Measurements from ENCODE around the gene ECE1. TPM values are rescaled to one million over a fixed set of nuclear protein-coding genes. Genes with fewer than 3 reads are reported as not detected.

ECE1 gene
- total and polyA plus RNA-seq, 2 of the 4 experiments (the other 2 are of a cell fraction), result 61.8 to 124 TPM

DNA sequence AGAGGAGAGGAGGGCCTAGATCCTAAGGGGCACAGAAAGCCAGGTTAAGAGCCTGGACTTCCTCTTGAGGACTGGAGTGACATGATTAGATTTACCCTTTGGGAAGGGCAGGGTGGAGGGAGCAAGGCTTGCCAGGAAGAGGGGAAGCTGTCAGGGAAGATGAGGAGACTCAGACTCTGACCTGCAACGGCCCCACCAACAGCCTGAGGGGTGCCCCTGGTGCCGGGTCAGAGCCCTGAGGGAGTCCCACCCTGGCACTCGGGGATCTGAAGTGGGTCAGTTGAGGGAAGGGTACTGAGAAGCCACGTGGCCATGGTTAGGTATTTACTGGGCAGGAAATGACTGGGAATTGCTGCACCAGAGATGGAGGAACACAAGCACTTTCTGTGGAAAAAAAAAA lies 9.8 kb downstream of the ECE1 start:
- H3K4me3 ChIP-seq (ENCODE audit: insufficient read depth, low read depth, low read length), result no peak overlapping the region
- no peak overlapping the region for H2AFZ ChIP-seq (replicated peaks; ENCODE audit: low read length, poor library complexity)
- H2AK5ac ChIP-seq (ENCODE audit: low read depth, low read length), result peak overlapping the region; percentile 96
- H3K9me3 ChIP-seq (ENCODE audit: control insufficient read depth, insufficient read depth, low read length), result no peaks in the 10 kb centered on the region
- ATAC-seq (ENCODE audit: low read depth) (no peak), DNase-seq (no peak)
- H3K23ac ChIP-seq (ENCODE audit: low read depth, low read length), result peak overlapping the region; percentile 40
- in situ Hi-C loops (cut with MboI; ENCODE audit: low sequenced_read_pairs) (no loop called here), intact Hi-C loops (cut with micrococcal nuclease) (no loop called here), dilution Hi-C loops (cut with HindIII; ENCODE audit: low sequenced_read_pairs, unreplicated experiment) (no loop called here)
- H3K27ac ChIP-seq (ENCODE audit: insufficient read depth, low read length), result peak overlapping the region; percentile 59
- WGBS, 2 experiments (ENCODE audit: extremely low coverage in 2 of 2, insufficient read length in 1 of 2), result 72% methylated on average over 2 of the region's 4 CpGs; no CpG with 5 or more reads in 1 of the 2 experiments
- peak overlapping the region; percentile 94 for H2BK120ac ChIP-seq (ENCODE audit: low read depth, low read length)
- peak overlapping the region; percentile 38 for H2BK20ac ChIP-seq (ENCODE audit: low read depth, low read length)
- no peaks in the 10 kb centered on the region for H3K27me3 ChIP-seq (ENCODE audit: control insufficient read depth, insufficient read depth, low read length)
- peak overlapping the region; percentile 93 for H4K91ac ChIP-seq (ENCODE audit: insufficient read depth, low read depth, low read length)
- no peaks in the 10 kb centered on the region for H4K20me1 ChIP-seq (ENCODE audit: insufficient read depth, low read length)
- peak overlapping the region; percentile 94 for H2AK9ac ChIP-seq (replicated peaks; ENCODE audit: low read depth, low read length, poor library complexity)
- H3K14ac ChIP-seq (replicated peaks; ENCODE audit: low read depth, low read length), result peak overlapping the region; percentile 39
- H3K36me3 ChIP-seq (ENCODE audit: control insufficient read depth, insufficient read depth, low read length), result peaks cover 23% of the 10 kb centered on the region
- H3K18ac ChIP-seq (ENCODE audit: low read depth, low read length), result peak overlapping the region; percentile 46
- H3K4ac ChIP-seq (ENCODE audit: low read depth, low read length), result peak overlapping the region; percentile 98
- TF ChIP-seq MAFK (IDR thresholded peaks at IDR 0.05; ENCODE audit: low read depth, low read length) (no peak), ELK1 (IDR thresholded peaks at IDR 0.05; ENCODE audit: borderline replicate concordance, low read depth, low read length) (no peak), BHLHE40 (IDR thresholded peaks at IDR 0.05; ENCODE audit: low read depth, low read length) (no peak)
- H3K9ac ChIP-seq (ENCODE audit: low read depth, low read length), result no peak overlapping the region; the same call in 1 of the 2 replicates
- H3K56ac ChIP-seq (ENCODE audit: extremely low read depth, insufficient read depth, low read length), result peak overlapping the region; percentile 13
- no TSS peak for BruUV-seq (replicated peaks)
- H3K9me1 ChIP-seq (ENCODE audit: insufficient read depth, low read length), result peaks cover 26% of the 10 kb centered on the region
- peak overlapping the region; percentile 82 for H2BK5ac ChIP-seq (ENCODE audit: low read depth, low read length, poor library complexity, severe bottlenecking)
- POLR2A ChIA-PET (ENCODE audit: unreplicated experiment), result no interaction called here
- peaks cover 26% of the 10 kb centered on the region for H3K4me1 ChIP-seq (ENCODE audit: control insufficient read depth, insufficient read depth, low read length)
- H3K4me2 ChIP-seq (ENCODE audit: low read depth, low read length), result no peak overlapping the region
- H4K8ac ChIP-seq (ENCODE audit: low read depth in 2 of 2, low read length in 2 of 2), result peak overlapping the region; percentile 76 to 84
- CTCF ChIA-PET, result interaction anchor here (3.9 kb wide), 1 partner anchor 10 kb away, joined by 40 read pairs; no protein-coding TSS in a partner anchor
- H3K79me1 ChIP-seq (ENCODE audit: low read depth in 1 of 2, low read length in 2 of 2), result peaks cover 25 to 77% of the 10 kb centered on the region in 2 experiments
- peak overlapping the region; percentile 94 for H4K5ac ChIP-seq (ENCODE audit: low read depth, low read length)
- H2BK15ac ChIP-seq (ENCODE audit: low read depth, low read length), result peak overlapping the region; percentile 63; the same call in 2 of the 3 replicates

All from IMR-90 (cell line).